Body of pancreas (tissue), 4 donors: ENCODE measurements around the gene NFIC.

Experiments
- CTCF ChIP-seq, 7 experiments: fragments of 450-650 bp in 4 of 7; fragments of 200-600 bp in 3 of 7; sonication (generic) in 3 of 7; IDR thresholded peaks; one replicate each; pipeline ENCODE4 v1.5.1; 2016 to 2019; ENCODE audit warnings: antibody characterized with exemption in 7 of 7
- POLR2A ChIP-seq, 3 donors: fragments of 450-650 bp; IDR thresholded peaks; one replicate each; pipeline ENCODE4 v1.6.1; 2016; ENCODE audit warnings: antibody characterized with exemption in 3 of 3, mild to moderate bottlenecking in 2 of 3

DNA sequence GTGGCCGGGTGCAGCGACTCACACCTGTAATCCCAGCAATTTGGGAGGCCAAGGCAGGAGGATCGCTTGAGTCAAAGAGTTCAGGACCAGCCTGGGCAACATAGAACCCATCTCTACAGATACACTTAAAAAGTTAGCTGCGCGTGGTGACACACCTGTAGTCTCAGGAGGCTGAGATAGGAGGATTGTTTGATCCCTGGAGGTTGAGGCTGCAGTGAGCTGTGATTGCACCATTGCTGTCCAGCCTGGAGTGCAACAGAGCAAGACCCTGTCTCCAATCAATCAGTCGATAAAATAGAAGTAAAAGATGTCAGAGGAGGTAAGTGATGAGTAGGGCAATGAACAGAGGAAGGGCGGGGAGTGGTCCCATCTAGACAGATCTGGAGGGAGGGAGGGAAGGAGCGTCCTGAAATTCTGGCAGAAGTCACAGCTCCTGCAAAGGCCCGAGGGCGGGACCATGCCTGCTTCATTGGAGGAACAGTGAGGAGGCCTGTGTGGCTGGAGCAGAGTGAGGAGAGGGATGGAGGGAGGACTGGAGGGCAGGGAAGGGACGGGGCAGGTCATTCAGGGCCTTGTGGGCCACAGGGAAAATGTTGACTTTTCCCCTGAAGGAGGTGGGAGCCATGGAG, 104.2 kb downstream of the NFIC start:
- TF ChIP-seq POLR2A (IDR thresholded peaks at IDR 0.05) (no peak), CTCF (IDR thresholded peaks at IDR 0.05) (no peak)
